ENCODE results near the gene DAZAP1. TPM values are rescaled to one million over a fixed set of nuclear protein-coding genes. Genes with fewer than 3 reads are reported as not detected.

DAZAP1 gene
- total RNA-seq, 4 donors from 2014 or later: 53.7 to 74.1 (median 63.4) TPM

- DNase-seq: no peak
- Histone ChIP-seq H3K4me3 (peak overlapping the region in 1 of 4 donors; percentile 16), H3K4me1 (no peaks in the 10 kb centered on the region), H3K36me3 (peaks cover 0 to 12% of the 10 kb centered on the region in 2 donors), H3K27me3 (peaks cover 52 to 56% (median 54%) of the 10 kb centered on the region in 3 donors), H3K27ac (no peak overlapping the region), H3K9me3 (no peaks in the 10 kb centered on the region)
- in situ Hi-C loops (cut with MboI; ENCODE audit: low sequenced_read_pairs in 4 of 4) (no loop called here), intact Hi-C loops (cut with DNase I; ENCODE audit: low total_unique reads) (no loop called here)
- no peak for ATAC-seq
- TF ChIP-seq CTCF (IDR thresholded peaks at IDR 0.05 in 4 of 5, conservative IDR thresholded peaks at IDR 0.05 in 1 of 5) (no peak), POLR2A (IDR thresholded peaks at IDR 0.05) (no peak)
Observed at GRCh38 chr19:1445932-1446712, 38.7 kb downstream of the DAZAP1 start.

GRCh38 chr19:1446713-1447481 lies 39.5 kb downstream of the DAZAP1 start:
- no peak for TF ChIP-seq CTCF (IDR thresholded peaks at IDR 0.05 in 4 of 5, conservative IDR thresholded peaks at IDR 0.05 in 1 of 5)
- ATAC-seq (no peak), DNase-seq (no peak)
- Histone ChIP-seq H3K4me3 (no peak overlapping the region), H3K9me3 (no peaks in the 10 kb centered on the region), H3K36me3 (peaks cover 0 to 4% of the 10 kb centered on the region in 2 donors), H3K27ac (no peak overlapping the region), H3K27me3 (peaks cover 60 to 64% (median 62%) of the 10 kb centered on the region in 3 donors), H3K4me1 (no peaks in the 10 kb centered on the region)
- intact Hi-C loops (cut with DNase I; ENCODE audit: low total_unique reads): no loop called here
- in situ Hi-C loops (cut with MboI; ENCODE audit: low sequenced_read_pairs in 4 of 4): no loop called here

GRCh38 chr19:1447504-1447903 lies 40.1 kb downstream of the DAZAP1 start:
- intact Hi-C loops (cut with DNase I; ENCODE audit: low total_unique reads): no loop called here
- ATAC-seq: no peak

GRCh38 chr19:1447944-1448343 lies 40.6 kb downstream of the DAZAP1 start:
- Histone ChIP-seq H3K4me3 (no peak overlapping the region), H3K9me3 (no peaks in the 10 kb centered on the region), H3K4me1 (no peaks in the 10 kb centered on the region), H3K27ac (no peak overlapping the region), H3K36me3 (no peaks in the 10 kb centered on the region), H3K27me3 (peaks cover 71 to 74% (median 72%) of the 10 kb centered on the region in 3 donors)
- DNase-seq (no peak), ATAC-seq (no peak)
- in situ Hi-C loops (cut with MboI; ENCODE audit: low sequenced_read_pairs in 4 of 4) (no loop called here), intact Hi-C loops (cut with DNase I; ENCODE audit: low total_unique reads) (no loop called here)
- TF ChIP-seq POLR2A (IDR thresholded peaks at IDR 0.05): no peak
- no peak for TF ChIP-seq CTCF (IDR thresholded peaks at IDR 0.05 in 4 of 5, conservative IDR thresholded peaks at IDR 0.05 in 1 of 5)

More at GRCh38 chr19:1447504-1447903, 40.1 kb downstream of the DAZAP1 start:
- Histone ChIP-seq H3K27ac (no peak overlapping the region), H3K4me3 (no peak overlapping the region), H3K4me1 (no peaks in the 10 kb centered on the region), H3K9me3 (no peaks in the 10 kb centered on the region), H3K36me3 (no peaks in the 10 kb centered on the region), H3K27me3 (peaks cover 66 to 70% (median 68%) of the 10 kb centered on the region in 3 donors)
- in situ Hi-C loops (cut with MboI; ENCODE audit: low sequenced_read_pairs in 4 of 4): no loop called here
- TF ChIP-seq POLR2A (IDR thresholded peaks at IDR 0.05): no peak
- no peak for TF ChIP-seq CTCF (IDR thresholded peaks at IDR 0.05 in 4 of 5, conservative IDR thresholded peaks at IDR 0.05 in 1 of 5)
- DNase-seq: no peak

All from gastrocnemius medialis (tissue), 4 donors.